ENCODE data around the gene ST3GAL2.
"Not testable (repeated sequence)": the region's sequence is repeated elsewhere in the genome, so short reads cannot be mapped to it uniquely, and the experiment has no call there.

Gene ST3GAL2

DNA sequence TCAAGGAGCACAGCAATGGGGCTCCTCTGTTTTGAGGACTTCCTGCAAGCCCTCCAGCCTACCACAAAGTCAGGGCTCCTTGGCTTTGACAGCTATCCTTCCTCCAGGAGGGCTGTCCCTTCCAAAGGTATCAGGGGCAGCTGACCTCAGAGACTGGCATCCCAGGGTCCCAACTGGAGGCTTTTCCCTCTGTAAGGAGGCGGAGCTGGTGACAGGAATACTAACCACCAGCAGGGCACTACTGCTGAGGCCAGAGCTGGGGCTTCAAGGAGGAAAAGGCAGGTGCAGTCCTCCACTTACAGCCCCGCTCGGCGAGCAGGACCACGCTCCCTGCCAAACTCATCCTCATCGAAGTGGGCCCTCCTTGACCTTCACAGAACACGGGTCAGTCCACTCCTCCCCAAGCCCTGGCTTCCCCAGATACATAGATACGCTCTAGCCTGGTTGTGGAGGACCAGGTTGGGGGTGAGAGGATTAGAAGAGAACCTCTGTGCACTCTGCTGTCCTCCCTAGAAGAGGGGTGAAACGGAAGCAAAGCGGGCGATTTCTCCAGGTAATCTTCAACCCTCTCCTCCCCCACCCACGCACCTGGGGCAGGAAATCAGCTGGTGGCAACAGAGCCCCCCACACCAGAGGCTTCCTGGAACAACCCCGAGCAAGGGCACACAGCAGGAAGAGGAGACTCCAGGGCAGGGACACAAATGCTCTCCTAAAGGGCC lies 20.5 kb downstream of the ST3GAL2 start:
- DNase-seq (ENCODE audit: insufficient read length, low spot score), result no peak
- TF ChIP-seq POU2F2 (IDR thresholded peaks at IDR 0.05; ENCODE audit: low read depth, low read length) (no peak), POLR2A (IDR thresholded peaks at IDR 0.05; ENCODE audit: low read depth, low read length) (no peak), POLR2AphosphoS5 (IDR thresholded peaks at IDR 0.05; ENCODE audit: low read depth, low read length) (no peak), PAX5 (IDR thresholded peaks at IDR 0.05; ENCODE audit: insufficient read depth, low read length, severe bottlenecking) (no peak), TAF1 (IDR thresholded peaks at IDR 0.05; ENCODE audit: low read depth, low read length) (no peak), SPI1 (IDR thresholded peaks at IDR 0.05; ENCODE audit: low read depth, low read length) (no peak)
- FAIRE-seq, result no peak

DNA sequence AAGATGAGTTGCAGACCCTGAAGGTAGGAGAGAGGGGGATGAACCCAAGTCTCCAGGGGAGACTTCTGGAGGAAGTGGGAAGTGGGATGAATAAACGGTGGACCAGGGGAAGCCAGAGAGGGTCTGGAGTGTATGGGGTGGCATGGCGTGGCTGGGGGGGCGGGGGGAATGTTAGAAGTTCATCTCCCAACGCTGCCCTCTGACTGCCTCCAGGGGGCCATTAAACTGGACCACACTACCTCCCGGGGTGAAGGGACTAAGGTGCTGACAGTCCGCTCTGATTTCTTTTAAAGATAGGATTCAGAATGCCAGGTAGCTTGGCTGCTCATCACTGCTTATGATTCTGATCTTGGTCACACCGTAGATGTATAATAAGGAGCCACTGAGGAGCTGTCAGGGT lies 21.2 kb downstream of the ST3GAL2 start:
- TF ChIP-seq SPI1 (IDR thresholded peaks at IDR 0.05; ENCODE audit: low read depth, low read length) (0 out of 2 replicates have a peak, but pooled peaks have one; percentile 14), POLR2A (IDR thresholded peaks at IDR 0.05; ENCODE audit: low read depth, low read length) (no peak)
- DNase-seq (ENCODE audit: insufficient read length, low spot score), result no peak
- no peak for FAIRE-seq

DNA sequence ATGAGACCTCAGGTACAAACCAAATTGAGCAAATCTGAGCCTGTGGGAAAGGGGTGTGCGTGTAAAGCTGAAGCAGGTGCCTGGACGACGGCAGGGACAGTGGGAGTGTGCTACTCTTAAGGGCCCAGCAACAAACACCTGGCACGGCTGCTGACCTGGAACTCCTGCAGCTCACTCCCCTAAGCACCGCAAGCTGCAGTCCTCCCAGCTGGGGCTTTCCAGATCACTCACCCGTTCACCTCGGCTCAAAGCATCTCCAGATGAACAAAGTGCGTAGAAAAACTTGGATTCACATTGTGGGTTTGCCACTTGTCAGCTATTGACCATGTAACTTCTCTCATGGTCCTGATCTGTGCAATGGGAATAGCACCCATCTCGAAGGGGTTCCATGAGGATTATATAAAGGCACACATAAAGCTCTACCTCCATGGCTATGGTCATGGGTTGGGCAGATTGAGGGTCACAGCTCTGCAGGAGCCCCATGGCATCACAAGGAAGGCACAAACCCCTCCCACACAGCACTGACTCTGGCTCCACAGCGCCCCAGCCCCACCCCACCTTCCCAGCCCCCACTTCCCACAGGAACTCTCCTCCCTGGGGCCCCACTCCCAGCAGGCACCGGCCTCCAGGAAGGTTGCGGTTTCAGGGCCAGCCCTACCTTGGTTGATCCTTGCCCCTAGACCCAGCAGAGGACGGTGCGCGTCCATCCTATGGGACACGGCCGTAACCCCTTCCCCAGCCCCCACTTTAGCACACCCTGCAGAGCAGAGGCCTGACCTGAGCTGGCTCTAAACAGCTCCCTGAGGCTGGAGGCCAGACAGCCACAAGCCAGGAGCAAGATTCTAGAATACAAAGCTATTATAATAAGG lies 21.9 kb downstream of the ST3GAL2 start:
- peak; percentile 80 for FAIRE-seq

DNA sequence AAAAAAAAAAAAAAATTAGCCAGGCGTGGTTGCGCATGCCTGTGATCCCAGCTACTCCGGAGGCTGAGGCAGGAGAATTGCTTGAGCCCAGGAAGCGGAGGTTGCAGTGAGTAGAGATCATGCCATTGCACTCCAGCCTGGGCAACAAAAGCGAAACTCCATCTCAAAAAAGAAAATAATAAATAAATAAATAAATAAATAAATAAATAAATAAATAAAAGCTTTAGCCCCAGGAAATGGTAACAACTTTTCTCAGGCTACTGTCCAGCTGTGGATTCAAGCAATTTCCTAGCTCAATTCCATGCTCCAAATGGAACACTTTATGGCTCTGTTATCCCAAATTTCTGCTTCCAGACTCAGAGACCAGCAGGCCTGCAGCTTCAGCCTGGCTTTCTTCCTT lies 25.3 kb downstream of the ST3GAL2 start:
- FAIRE-seq, result not testable (repeated sequence)

More for the DNA sequence above, 21.9 kb downstream of the ST3GAL2 start:
- TF ChIP-seq TAF1 (IDR thresholded peaks at IDR 0.05; ENCODE audit: low read depth, low read length) (no peak), PAX5 (IDR thresholded peaks at IDR 0.05; ENCODE audit: insufficient read depth, low read length, severe bottlenecking) (peak; percentile 69), POLR2AphosphoS5 (IDR thresholded peaks at IDR 0.05; ENCODE audit: low read depth, low read length) (no peak; the same call in 1 of the 2 replicates), SPI1 (IDR thresholded peaks at IDR 0.05; ENCODE audit: low read depth, low read length) (no peak), POU2F2 (IDR thresholded peaks at IDR 0.05; ENCODE audit: low read depth, low read length) (0 out of 2 replicates have a peak, but pooled peaks have one; percentile 45), POLR2A (IDR thresholded peaks at IDR 0.05; ENCODE audit: low read depth, low read length) (peak; percentile 38; the same call in 1 of the 2 replicates)
- no peak for DNase-seq (ENCODE audit: insufficient read length, low spot score)

DNA sequence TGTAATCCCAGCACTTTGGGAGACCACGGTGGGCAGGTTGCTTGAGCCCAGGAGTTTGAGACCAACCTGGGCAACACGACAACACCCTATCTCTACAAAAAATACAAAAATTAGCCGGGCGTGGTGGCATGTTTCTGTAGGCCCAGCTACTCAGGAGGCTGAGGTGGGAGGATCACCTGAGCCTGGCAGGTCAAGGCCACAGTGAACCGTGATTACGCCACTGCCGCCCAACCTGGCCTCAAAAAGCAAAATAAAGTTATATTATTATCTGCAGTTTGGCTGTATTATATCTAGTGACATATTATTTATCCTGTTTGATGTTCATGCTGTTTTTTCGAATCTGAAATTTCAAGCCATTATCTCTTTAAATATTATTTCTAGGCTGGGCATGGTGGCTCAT lies 26.5 kb downstream of the ST3GAL2 start:
- DNase-seq (ENCODE audit: insufficient read length, low spot score), result no peak
- no peak for FAIRE-seq
- TF ChIP-seq TAF1 (IDR thresholded peaks at IDR 0.05; ENCODE audit: low read depth, low read length) (no peak), POU2F2 (IDR thresholded peaks at IDR 0.05; ENCODE audit: low read depth, low read length) (no peak), POLR2AphosphoS5 (IDR thresholded peaks at IDR 0.05; ENCODE audit: low read depth, low read length) (no peak), PAX5 (IDR thresholded peaks at IDR 0.05; ENCODE audit: insufficient read depth, low read length, severe bottlenecking) (no peak), POLR2A (IDR thresholded peaks at IDR 0.05; ENCODE audit: low read depth, low read length) (no peak), SPI1 (IDR thresholded peaks at IDR 0.05; ENCODE audit: low read depth, low read length) (no peak)

More for the DNA sequence above, 25.3 kb downstream of the ST3GAL2 start:
- DNase-seq (ENCODE audit: insufficient read length, low spot score), result not testable (repeated sequence)

DNA sequence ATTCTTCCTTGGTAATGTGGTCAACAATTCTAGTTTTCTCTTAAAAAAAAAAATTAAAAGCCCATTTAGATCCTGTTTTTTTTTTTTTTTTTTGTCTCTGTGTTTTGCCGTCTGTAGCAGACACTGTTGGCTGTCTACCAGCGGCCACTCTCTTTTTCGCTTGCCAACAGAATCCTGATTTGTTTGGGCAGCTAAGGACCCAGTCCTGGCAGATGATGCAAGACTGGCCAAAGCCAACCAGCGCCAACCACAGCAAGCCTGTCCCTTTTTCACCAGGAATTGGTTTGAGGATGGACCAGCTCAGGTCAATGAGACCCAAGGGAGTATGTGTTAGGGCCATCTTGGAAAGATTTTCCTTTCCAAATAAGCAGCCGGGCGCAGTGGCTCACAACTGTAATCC lies 28.2 kb downstream of the ST3GAL2 start:
- FAIRE-seq (no peak), DNase-seq (ENCODE audit: insufficient read length, low spot score) (no peak)
- TF ChIP-seq POU2F2 (IDR thresholded peaks at IDR 0.05; ENCODE audit: low read depth, low read length) (no peak), SPI1 (IDR thresholded peaks at IDR 0.05; ENCODE audit: low read depth, low read length) (no peak), POLR2A (IDR thresholded peaks at IDR 0.05; ENCODE audit: low read depth, low read length) (no peak), PAX5 (IDR thresholded peaks at IDR 0.05; ENCODE audit: insufficient read depth, low read length, severe bottlenecking) (no peak), TAF1 (IDR thresholded peaks at IDR 0.05; ENCODE audit: low read depth, low read length) (no peak), POLR2AphosphoS5 (IDR thresholded peaks at IDR 0.05; ENCODE audit: low read depth, low read length) (no peak)

DNA sequence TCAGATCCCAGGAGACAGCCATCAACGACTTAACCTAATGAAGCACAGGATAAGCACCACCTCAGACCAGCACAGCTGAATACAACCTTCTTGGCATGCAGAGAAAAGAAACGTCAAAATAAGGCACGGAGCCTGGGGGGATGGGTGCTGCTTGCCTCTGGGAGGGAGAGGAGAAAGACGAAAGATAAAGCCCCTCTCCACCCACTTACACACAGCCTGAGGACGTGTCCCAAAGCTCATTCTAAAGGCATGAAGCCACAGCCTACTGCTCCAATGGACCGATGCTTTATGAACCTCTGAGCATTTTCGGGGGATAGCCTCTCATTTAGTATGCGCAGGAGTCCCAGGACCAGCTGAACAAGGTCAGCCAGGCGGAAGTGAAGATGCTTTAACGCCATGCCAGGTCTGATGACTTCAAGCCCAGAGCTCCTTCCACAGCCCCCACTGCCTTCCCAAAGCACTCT lies 31.1 kb downstream of the ST3GAL2 start:
- FAIRE-seq, result peak; percentile 56
- TF ChIP-seq POU2F2 (IDR thresholded peaks at IDR 0.05; ENCODE audit: low read depth, low read length) (0 out of 2 replicates have a peak, but pooled peaks have one; percentile 9), POLR2A (IDR thresholded peaks at IDR 0.05; ENCODE audit: low read depth, low read length) (0 out of 2 replicates have a peak, but pooled peaks have one; percentile 13), PAX5 (IDR thresholded peaks at IDR 0.05; ENCODE audit: insufficient read depth, low read length, severe bottlenecking) (no peak), SPI1 (IDR thresholded peaks at IDR 0.05; ENCODE audit: low read depth, low read length) (peak; percentile 48)
- DNase-seq (ENCODE audit: insufficient read length, low spot score), result no peak

DNA sequence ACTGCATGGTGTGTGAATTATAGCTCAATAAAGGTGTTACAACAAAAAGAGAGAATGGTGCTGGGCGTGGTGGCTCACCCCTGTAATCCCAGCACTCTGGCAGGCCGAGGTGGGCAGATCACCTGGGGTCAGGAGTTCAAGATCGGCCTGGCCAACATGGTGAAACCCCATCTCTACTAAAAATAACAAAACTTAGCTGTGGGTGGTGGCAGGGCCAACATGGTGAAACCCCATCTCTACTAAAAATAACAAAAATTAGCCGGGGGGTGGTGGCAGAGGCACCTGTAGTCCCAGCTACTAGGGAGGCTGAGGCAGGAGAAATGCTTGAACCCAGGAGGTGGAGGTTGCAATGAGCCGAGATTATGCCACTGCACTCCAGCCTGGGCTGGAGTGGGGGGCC lies 32.8 kb downstream of the ST3GAL2 start:
- not testable (repeated sequence) for FAIRE-seq; DNase-seq (ENCODE audit: insufficient read length, low spot score)

DNA sequence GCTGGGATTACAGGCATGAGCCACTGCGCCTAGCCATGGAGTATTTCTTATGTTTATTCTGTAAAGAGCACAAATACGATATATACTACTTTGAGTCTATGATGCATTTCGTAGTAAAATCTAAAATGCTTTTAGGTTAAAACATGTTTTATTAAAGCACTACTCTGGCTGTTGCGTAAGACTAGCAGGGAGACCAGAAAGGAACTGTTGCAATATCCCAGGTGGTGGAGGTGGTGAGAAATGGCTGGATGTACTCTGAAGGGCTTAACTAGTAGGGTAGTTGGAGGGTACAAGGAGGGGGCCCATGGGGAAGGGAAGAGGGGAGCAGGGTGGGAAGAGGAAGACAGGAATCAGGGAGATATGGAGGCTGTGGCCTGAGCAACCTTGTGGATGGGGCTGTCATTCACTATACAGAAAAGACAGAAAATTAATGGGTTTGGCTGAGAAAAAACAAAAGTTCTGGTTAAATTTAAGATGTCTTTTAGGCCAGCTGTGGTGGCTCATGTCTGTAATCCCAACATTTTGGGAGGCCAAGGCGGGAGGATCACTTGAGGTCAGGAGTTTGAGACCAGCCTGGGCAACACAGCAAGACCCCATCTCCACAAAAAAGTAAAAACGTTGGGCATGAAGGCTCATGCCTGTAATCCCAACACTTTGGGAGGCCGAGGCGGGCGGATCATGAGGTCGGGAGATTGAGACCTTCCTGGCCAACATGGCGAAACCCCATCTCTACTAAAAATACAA lies 35.8 kb downstream of the ST3GAL2 start:
- DNase-seq (ENCODE audit: insufficient read length, low spot score) (no peak), FAIRE-seq (no peak)
- TF ChIP-seq TAF1 (IDR thresholded peaks at IDR 0.05; ENCODE audit: low read depth, low read length) (no peak), SPI1 (IDR thresholded peaks at IDR 0.05; ENCODE audit: low read depth, low read length) (no peak), POLR2A (IDR thresholded peaks at IDR 0.05; ENCODE audit: low read depth, low read length) (no peak), POU2F2 (IDR thresholded peaks at IDR 0.05; ENCODE audit: low read depth, low read length) (no peak), POLR2AphosphoS5 (IDR thresholded peaks at IDR 0.05; ENCODE audit: low read depth, low read length) (no peak)
